ENCODE data around the gene ANXA6. TPM values are rescaled to one million over a fixed set of nuclear protein-coding genes. Genes with fewer than 3 reads are reported as not detected.

The ANXA6 gene
- total and polyA plus RNA-seq, 2 of the 4 experiments (the other 2 are of a cell fraction), result 355 to 610 TPM

GRCh38 chr5:151171529-151171928 is 13.9 kb upstream of the ANXA6 start:
- H2BK15ac ChIP-seq (ENCODE audit: low read depth, low read length), result no peak overlapping the region

More at GRCh38 chr5:151171529-151171928, 13.9 kb upstream of the ANXA6 start:
- peaks cover 17% of the 10 kb centered on the region for H3K27me3 ChIP-seq (ENCODE audit: control insufficient read depth, insufficient read depth, low read length)
- no peak overlapping the region for H3K56ac ChIP-seq (ENCODE audit: extremely low read depth, insufficient read depth, low read length)
- H3K9me1 ChIP-seq (ENCODE audit: insufficient read depth, low read length), result no peaks in the 10 kb centered on the region
- dilution Hi-C loops (cut with HindIII; ENCODE audit: low sequenced_read_pairs, unreplicated experiment) (no loop called here), in situ Hi-C loops (cut with MboI; ENCODE audit: low sequenced_read_pairs) (no loop called here), intact Hi-C loops (cut with micrococcal nuclease) (no loop called here)
- H2BK20ac ChIP-seq (ENCODE audit: low read depth, low read length), result no peak overlapping the region
- ATAC-seq (ENCODE audit: low read depth), result no peak
- no peaks in the 10 kb centered on the region for H3K4me1 ChIP-seq (ENCODE audit: control insufficient read depth, insufficient read depth, low read length)
- H2BK5ac ChIP-seq (ENCODE audit: low read depth, low read length, poor library complexity, severe bottlenecking), result no peak overlapping the region
- no peaks in the 10 kb centered on the region for H3K9me3 ChIP-seq (ENCODE audit: control insufficient read depth, insufficient read depth, low read length)
- H2BK120ac ChIP-seq (ENCODE audit: low read depth, low read length), result no peak overlapping the region
- no peaks in the 10 kb centered on the region for H3K79me1 ChIP-seq (ENCODE audit: low read depth in 1 of 2, low read length in 2 of 2)
- H4K91ac ChIP-seq (ENCODE audit: insufficient read depth, low read depth, low read length), result no peak overlapping the region
- no peak overlapping the region for H2AK5ac ChIP-seq (ENCODE audit: low read depth, low read length)
- H3K18ac ChIP-seq (ENCODE audit: low read depth, low read length), result no peak overlapping the region
- H3K4ac ChIP-seq (ENCODE audit: low read depth, low read length), result no peak overlapping the region
- no peaks in the 10 kb centered on the region for H3K36me3 ChIP-seq (ENCODE audit: control insufficient read depth, insufficient read depth, low read length)
- BruUV-seq (replicated peaks), result no TSS peak
- H3K4me3 ChIP-seq (ENCODE audit: insufficient read depth, low read depth, low read length), result no peak overlapping the region
- CTCF ChIA-PET, result interaction anchor here (0.7 kb wide), 1 partner anchor 67 kb away, joined by 3 read pairs; no protein-coding TSS in a partner anchor
- H3K14ac ChIP-seq (replicated peaks; ENCODE audit: low read depth, low read length), result no peak overlapping the region
- no peak for DNase-seq
- no peak overlapping the region for H3K23ac ChIP-seq (ENCODE audit: low read depth, low read length)
- no peak overlapping the region for H3K9ac ChIP-seq (ENCODE audit: low read depth, low read length)
- H2AFZ ChIP-seq (replicated peaks; ENCODE audit: low read length, poor library complexity), result no peak overlapping the region
- no peaks in the 10 kb centered on the region; the same call in 1 of the 2 replicates for H4K20me1 ChIP-seq (ENCODE audit: insufficient read depth, low read length)
- no peak overlapping the region for H2AK9ac ChIP-seq (replicated peaks; ENCODE audit: low read depth, low read length, poor library complexity)
- no peak for TF ChIP-seq NFE2L2 (IDR thresholded peaks at IDR 0.05; ENCODE audit: low read depth, low read length)
- no peak for TF ChIP-seq SMC3 (IDR thresholded peaks at IDR 0.05; ENCODE audit: low read depth, low read length)
- no peak for TF ChIP-seq MXI1 (IDR thresholded peaks at IDR 0.05; ENCODE audit: borderline replicate concordance, low read depth, low read length)
- TF ChIP-seq RCOR1 (IDR thresholded peaks at IDR 0.05; ENCODE audit: insufficient replicate concordance, low read length), result no peak
- no peak for TF ChIP-seq CTCF (conservative IDR thresholded peaks at IDR 0.05; ENCODE audit: low read depth, low read length)
- TF ChIP-seq, protein P1, sequence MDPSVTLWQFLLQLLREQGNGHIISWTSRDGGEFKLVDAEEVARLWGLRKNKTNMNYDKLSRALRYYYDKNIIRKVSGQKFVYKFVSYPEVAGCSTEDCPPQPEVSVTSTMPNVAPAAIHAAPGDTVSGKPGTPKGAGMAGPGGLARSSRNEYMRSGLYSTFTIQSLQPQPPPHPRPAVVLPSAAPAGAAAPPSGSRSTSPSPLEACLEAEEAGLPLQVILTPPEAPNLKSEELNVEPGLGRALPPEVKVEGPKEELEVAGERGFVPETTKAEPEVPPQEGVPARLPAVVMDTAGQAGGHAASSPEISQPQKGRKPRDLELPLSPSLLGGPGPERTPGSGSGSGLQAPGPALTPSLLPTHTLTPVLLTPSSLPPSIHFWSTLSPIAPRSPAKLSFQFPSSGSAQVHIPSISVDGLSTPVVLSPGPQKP (IDR thresholded peaks at IDR 0.05; ENCODE audit: borderline replicate concordance, low read depth, low read length), result no peak
- TF ChIP-seq CHD1 (IDR thresholded peaks at IDR 0.05; ENCODE audit: low read depth, low read length), result no peak
- no peak for TF ChIP-seq CEBPB (IDR thresholded peaks at IDR 0.05; ENCODE audit: low read depth, low read length)
- TF ChIP-seq FOS (IDR thresholded peaks at IDR 0.05; ENCODE audit: low read depth, low read length), result no peak
- no peak for TF ChIP-seq POLR2A (IDR thresholded peaks at IDR 0.05; ENCODE audit: low read depth, low read length)
- H3K4me2 ChIP-seq (ENCODE audit: low read depth, low read length), result no peak overlapping the region
- WGBS, 2 experiments (ENCODE audit: extremely low coverage in 2 of 2, insufficient read length in 1 of 2), result no CpG with 5 or more reads among the region's 1 CpG
- POLR2A ChIA-PET (ENCODE audit: unreplicated experiment), result no interaction called here
- no peak overlapping the region for H3K27ac ChIP-seq (ENCODE audit: insufficient read depth, low read length)
- no peak overlapping the region for H4K8ac ChIP-seq (ENCODE audit: low read depth in 2 of 2, low read length in 2 of 2)
- no peak overlapping the region for H4K5ac ChIP-seq (ENCODE audit: low read depth, low read length)

Measured in IMR-90 (cell line).